OCI-LY7 (cell line): Measurements from ENCODE around the gene KCNC1. TPM values are rescaled to one million over a fixed set of nuclear protein-coding genes. Genes with fewer than 3 reads are reported as not detected.

ENCODE experiments used
- BruUV-seq: library from RNA; stranded (reverse); fragments of 400-500 nt; replicated peaks from 2 replicates; lab custom pipeline; 2021; lab: Mats Ljungman, UMichigan
- CTCF ChIA-PET: fragments of 300-600 bp; sonication (Branson Sonifier 250); formaldehyde crosslinking; loops from one replicate; lab custom pipeline; 2022; ENCODE audit warnings: antibody characterized with exemption; ENCODE audit not compliant: unreplicated experiment; lab: Charles Lee
- POLR2A ChIA-PET: fragments of 300-600 bp; sonication (Branson Sonifier 250); formaldehyde crosslinking; loops from one replicate; lab custom pipeline; 2022; ENCODE audit warnings: antibody characterized with exemption; lab: Charles Lee
- DNase-seq: peaks from one replicate; pipeline ENCODE4 v3.0.0-alpha.2; 2015; ENCODE audit warnings: low spot score
- H2AFZ ChIP-seq: fragments of 200-600 bp; sonication (generic), shearing (Covaris generic); 2 replicates; pipeline ENCODE4 v1.6.1; 2014; ENCODE audit warnings: mild to moderate bottlenecking, antibody characterized with exemption, low read length, moderate library complexity
- H3K27ac ChIP-seq: fragments of 200-600 bp; sonication (generic); 2 replicates; pipeline ENCODE4 v1.5.1; 2014; ENCODE audit warnings: mixed run types, low read depth, mild to moderate bottlenecking, moderate library complexity, low read length, inconsistent platforms; ENCODE audit not compliant: poor library complexity, severe bottlenecking
- H3K36me3 ChIP-seq: fragments of 200-600 bp; sonication (generic); 2 replicates; pipeline ENCODE4 v1.6.1; 2014; ENCODE audit warnings: mild to moderate bottlenecking, antibody characterized with exemption, low read length, moderate library complexity, mixed read lengths; ENCODE audit not compliant: insufficient read depth
- H3K4me1 ChIP-seq: fragments of 200-600 bp; sonication (generic); 2 replicates; pipeline ENCODE4 v1.5.1; 2014; ENCODE audit warnings: mild to moderate bottlenecking, low read length; ENCODE audit not compliant: insufficient read depth, poor library complexity, severe bottlenecking
- H3K4me2 ChIP-seq: fragments of 200-600 bp; sonication (generic); 2 replicates; pipeline ENCODE4 v1.6.1; 2014; ENCODE audit warnings: mild to moderate bottlenecking, low read length
- H3K4me3 ChIP-seq: fragments of 200-600 bp; sonication (generic); 2 replicates; pipeline ENCODE4 v1.5.1; 2014; ENCODE audit warnings: mild to moderate bottlenecking, low read depth, low read length; ENCODE audit not compliant: poor library complexity, severe bottlenecking
- H3K79me2 ChIP-seq: fragments of 200-600 bp; sonication (generic); 2 replicates; pipeline ENCODE4 v1.6.1; 2016; ENCODE audit warnings: low read depth, mild to moderate bottlenecking, low read length, moderate library complexity, mixed read lengths; ENCODE audit not compliant: insufficient read depth
- H3K9me2 ChIP-seq: fragments of 200-600 bp; sonication (generic); 2 replicates; pipeline ENCODE4 v1.6.1; 2016; ENCODE audit warnings: mild to moderate bottlenecking, low read length, mixed read lengths; ENCODE audit not compliant: insufficient read depth
- H3K9me3 ChIP-seq: fragments of 200-600 bp; sonication (generic); 2 replicates; pipeline ENCODE4 v1.6.1; 2014; ENCODE audit warnings: mild to moderate bottlenecking, mixed run types, low read length, mixed read lengths
- H4K20me1 ChIP-seq: fragments of 200-600 bp; sonication (generic); 2 replicates; pipeline ENCODE4 v1.6.1; 2014; ENCODE audit warnings: mild to moderate bottlenecking, antibody characterized with exemption, low read length, moderate library complexity, mixed read lengths; ENCODE audit not compliant: insufficient read depth
- CTCF ChIP-seq: fragments of 200-600 bp; sonication (generic); conservative IDR thresholded peaks from 2 replicates; pipeline ENCODE4 v1.5.1; 2014; ENCODE audit warnings: mild to moderate bottlenecking, antibody characterized with exemption, low read length, moderate library complexity, mixed read lengths
- EZH2phosphoT487 ChIP-seq: fragments of 200-600 bp; sonication (generic); IDR thresholded peaks from 2 replicates; pipeline ENCODE4 v1.6.1; 2018; ENCODE audit warnings: low read depth, borderline replicate concordance, mild to moderate bottlenecking, mixed run types, antibody characterized with exemption, low read length, moderate library complexity, mixed read lengths
- intact Hi-C: fragments of 100-400 bp; cut with micrococcal nuclease; formaldehyde crosslinking; loops from one replicate; pipeline ENCODE4 v1.10.0; 2022; ENCODE audit not compliant: unreplicated experiment
- total RNA-seq, 2 experiments: library from RNA; depleted of rRNA in 1 of 2; stranded (reverse); fragments of >200 nt in 1 of 2; shearing (Covaris generic) in 1 of 2; gene quantifications; 2 replicates each; pipeline ENCODE4 v1.2.3, GENCODE V29; 2014 to 2022

The KCNC1 gene
- total RNA-seq, 2 experiments from 2014 or later: not detected

GRCh38 chr11:17719938-17720795 is 14.4 kb upstream of the KCNC1 start:
- no peaks in the 10 kb centered on the region for H3K4me1 ChIP-seq
- no peaks in the 10 kb centered on the region for H3K9me2 ChIP-seq
- intact Hi-C loops: no loop called here
- no peaks in the 10 kb centered on the region for H3K79me2 ChIP-seq
- H4K20me1 ChIP-seq: no peaks in the 10 kb centered on the region
- no TSS peak for BruUV-seq
- no peak for DNase-seq
- no peak overlapping the region for H3K4me2 ChIP-seq
- no peaks in the 10 kb centered on the region for H3K9me3 ChIP-seq
- H3K4me3 ChIP-seq: no peak overlapping the region
- ChIA-PET CTCF (no interaction called here), POLR2A (interaction anchor here (0.6 kb wide), 1 partner anchor 882 kb away, joined by 3 read pairs; no protein-coding TSS in a partner anchor)
- H3K27ac ChIP-seq: no peak overlapping the region
- no peaks in the 10 kb centered on the region for H3K36me3 ChIP-seq
- TF ChIP-seq CTCF (peak; percentile 42), EZH2phosphoT487 (no peak)
- H2AFZ ChIP-seq: no peak overlapping the region

GRCh38 chr11:17720796-17721171 is 13.8 kb upstream of the KCNC1 start:
- no peaks in the 10 kb centered on the region for H3K4me1 ChIP-seq

More at GRCh38 chr11:17720796-17721171, 13.8 kb upstream of the KCNC1 start:
- Histone ChIP-seq H4K20me1 (no peaks in the 10 kb centered on the region), H3K27ac (no peak overlapping the region), H3K79me2 (no peaks in the 10 kb centered on the region), H3K4me2 (no peak overlapping the region), H2AFZ (no peak overlapping the region), H3K9me2 (no peaks in the 10 kb centered on the region), H3K4me3 (no peak overlapping the region), H3K36me3 (no peaks in the 10 kb centered on the region), H3K9me3 (no peaks in the 10 kb centered on the region)
- TF ChIP-seq EZH2phosphoT487 (no peak), CTCF (no peak)
- CTCF ChIA-PET: no interaction called here
- POLR2A ChIA-PET: interaction anchor here (0.6 kb wide), 1 partner anchor 882 kb away, joined by 3 read pairs; no protein-coding TSS in a partner anchor
- no peak for DNase-seq
- no TSS peak for BruUV-seq
- intact Hi-C loops: no loop called here
